GM12878 (cell line): ENCODE data around the gene IL15. TPM values are rescaled to one million over a fixed set of nuclear protein-coding genes. Genes with fewer than 3 reads are reported as not detected.
A peak's percentile ranks its signal among the peaks of the same experiment; 100 is the strongest.

Experiments used
- ATF2 ChIP-seq: IDR thresholded peaks from 2 replicates; pipeline ENCODE4 v1.6.1; 2012; ENCODE audit warnings: low read length, inconsistent platforms
- BACH1 ChIP-seq: fragments of 450-650 bp; IDR thresholded peaks from 2 replicates; pipeline ENCODE4 v1.6.1; 2017; ENCODE audit warnings: mild to moderate bottlenecking, borderline replicate concordance
- BMI1 ChIP-seq: fragments of 450-650 bp; IDR thresholded peaks from 2 replicates; pipeline ENCODE4 v1.6.1; 2016; ENCODE audit warnings: mild to moderate bottlenecking, moderate library complexity, borderline replicate concordance
- CREB1 ChIP-seq: IDR thresholded peaks from 2 replicates; pipeline ENCODE4 v1.6.1; 2012; ENCODE audit warnings: low read depth, mild to moderate bottlenecking, inconsistent platforms
- DPF2 ChIP-seq: fragments of 450-650 bp; IDR thresholded peaks from 2 replicates; pipeline ENCODE4 v1.6.1; 2017; ENCODE audit warnings: mild to moderate bottlenecking
- EZH2 ChIP-seq: IDR thresholded peaks from 2 replicates; pipeline ENCODE4 v1.6.1; 2012; ENCODE audit warnings: low read depth, mild to moderate bottlenecking, control low read depth, inconsistent platforms, low read length, borderline replicate concordance; ENCODE audit not compliant: control insufficient read depth
- FOXM1 ChIP-seq: IDR thresholded peaks from 2 replicates; pipeline ENCODE4 v1.6.1; 2012; ENCODE audit warnings: low read depth, mild to moderate bottlenecking, inconsistent platforms, low read length, moderate library complexity
- GABPA ChIP-seq: IDR thresholded peaks from 2 replicates; pipeline ENCODE4 v1.6.1; 2014; ENCODE audit warnings: antibody characterized with exemption, low read depth, mild to moderate bottlenecking, inconsistent platforms
- IKZF2 ChIP-seq, 2 experiments: fragments of 450-650 bp; IDR thresholded peaks; 2 replicates each; pipeline ENCODE4 v1.6.1; 2017; ENCODE audit warnings: mild to moderate bottlenecking in 2 of 2, moderate library complexity in 2 of 2
- MTA3 ChIP-seq: IDR thresholded peaks from 2 replicates; pipeline ENCODE4 v1.6.1; 2012; ENCODE audit warnings: low read length, inconsistent platforms, borderline replicate concordance
- NFYA ChIP-seq: IDR thresholded peaks from 2 replicates; pipeline ENCODE4 v1.6.1; 2011; ENCODE audit warnings: low read depth, mild to moderate bottlenecking, low read length, improper control_type of control experiment, borderline replicate concordance
- NR2F1 ChIP-seq: fragments of 450-650 bp; conservative IDR thresholded peaks from 2 replicates; pipeline ENCODE4 v1.6.1; 2017; ENCODE audit warnings: mild to moderate bottlenecking
- PKNOX1 ChIP-seq: fragments of 450-650 bp; IDR thresholded peaks from 2 replicates; pipeline ENCODE4 v1.6.1; 2016; ENCODE audit warnings: mild to moderate bottlenecking
- RUNX3 ChIP-seq: IDR thresholded peaks from 2 replicates; pipeline ENCODE4 v1.6.1; 2012; ENCODE audit warnings: low read length, inconsistent platforms
- SMC3 ChIP-seq: IDR thresholded peaks from 2 replicates; pipeline ENCODE4 v1.6.1; 2011; ENCODE audit warnings: low read length, improper control_type of control experiment, borderline replicate concordance
- STAT3 ChIP-seq: IDR thresholded peaks from 2 replicates; pipeline ENCODE4 v1.6.1; 2011; ENCODE audit warnings: low read depth, low read length, improper control_type of control experiment
- ZNF592 ChIP-seq: fragments of 450-650 bp; IDR thresholded peaks from 2 replicates; pipeline ENCODE4 v1.6.1; 2017; ENCODE audit warnings: mild to moderate bottlenecking, moderate library complexity
- polyA plus RNA-seq, 11 experiments: library from polyadenylated mRNA; depleted of rRNA in 4 of 11; unstranded in 6 of 11; stranded (reverse) in 5 of 11; fragments of >200 nt; fragmentation: Nextera tagmentation in 4 of 11; fragmentation: Illumina TruSeq in 1 of 11; extraction: Ambion mirVana in 4 of 11; extraction: Trizol in 1 of 11; gene quantifications; 1 replicate in 1 of 11; 2 replicates in 10 of 11; pipeline versions ENCODE4 v1.2.1 to v1.2.3, GENCODE V29; 2011 to 2016; ENCODE audit warnings: inconsistent platforms in 2 of 11, missing spikeins in 2 of 11, low read depth in 1 of 11
- total RNA-seq, 4 experiments: library from RNA; depleted of rRNA in 3 of 4; stranded (reverse); fragments of >200 nt in 3 of 4; fragmentation: Illumina TruSeq in 1 of 4; extraction: Trizol in 1 of 4; gene quantifications; 2 replicates each; pipeline versions ENCODE4 v1.2.1 to v1.2.3, GENCODE V29; 2013 to 2021
- TF ChIP-seq, protein P1 (sequence below): IDR thresholded peaks from 2 replicates; pipeline ENCODE4 v1.6.1; 2011; ENCODE audit warnings: mild to moderate bottlenecking, low read depth, low read length, moderate library complexity; ENCODE audit not compliant: insufficient replicate concordance

Gene IL15
- total and polyA plus RNA-seq, 10 of the 15 experiments (the other 5 are each of a cell fraction or from before 2014, with no cell fraction given): 6.0 to 11.4 (median 8.2) TPM

GRCh38 chr4:141636082-141636770 lies at the start of gene IL15 (continued):
- TF ChIP-seq STAT3: no peak
- peak; percentile 39; the same call in 1 of the 2 replicates for TF ChIP-seq CREB1
- no peak for TF ChIP-seq EZH2
- 0 out of 2 replicates have a peak, but pooled peaks have one; percentile 22 for TF ChIP-seq ZNF592
- TF ChIP-seq BACH1: no peak
- TF ChIP-seq NR2F1: peak; percentile 45; the same call in 1 of the 2 replicates
- TF ChIP-seq NFYA: no peak
- TF ChIP-seq FOXM1: 0 out of 2 replicates have a peak, but pooled peaks have one; percentile 52
- peak; percentile 31 for TF ChIP-seq RUNX3
- no peak for TF ChIP-seq GABPA
- TF ChIP-seq MTA3: no peak; the same call in 1 of the 2 replicates
- TF ChIP-seq, protein P1, sequence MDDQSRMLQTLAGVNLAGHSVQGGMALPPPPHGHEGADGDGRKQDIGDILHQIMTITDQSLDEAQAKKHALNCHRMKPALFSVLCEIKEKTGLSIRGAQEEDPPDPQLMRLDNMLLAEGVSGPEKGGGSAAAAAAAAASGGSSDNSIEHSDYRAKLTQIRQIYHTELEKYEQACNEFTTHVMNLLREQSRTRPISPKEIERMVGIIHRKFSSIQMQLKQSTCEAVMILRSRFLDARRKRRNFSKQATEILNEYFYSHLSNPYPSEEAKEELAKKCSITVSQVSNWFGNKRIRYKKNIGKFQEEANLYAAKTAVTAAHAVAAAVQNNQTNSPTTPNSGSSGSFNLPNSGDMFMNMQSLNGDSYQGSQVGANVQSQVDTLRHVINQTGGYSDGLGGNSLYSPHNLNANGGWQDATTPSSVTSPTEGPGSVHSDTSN: peak; percentile 49
- 0 out of 2 replicates have a peak, but pooled peaks have one; percentile 17 for TF ChIP-seq ATF2
- TF ChIP-seq DPF2: peak; percentile 44; the same call in 1 of the 2 replicates
- peak; percentile 3; the same call in 1 of the 2 replicates for TF ChIP-seq SMC3
- TF ChIP-seq PKNOX1: peak; percentile 88
- TF ChIP-seq IKZF2 (IDR thresholded peaks at IDR 0.05): peak; percentile 70 to 71
- TF ChIP-seq BMI1: no peak
